Measurements from ENCODE around the gene CEP95.

DNA sequence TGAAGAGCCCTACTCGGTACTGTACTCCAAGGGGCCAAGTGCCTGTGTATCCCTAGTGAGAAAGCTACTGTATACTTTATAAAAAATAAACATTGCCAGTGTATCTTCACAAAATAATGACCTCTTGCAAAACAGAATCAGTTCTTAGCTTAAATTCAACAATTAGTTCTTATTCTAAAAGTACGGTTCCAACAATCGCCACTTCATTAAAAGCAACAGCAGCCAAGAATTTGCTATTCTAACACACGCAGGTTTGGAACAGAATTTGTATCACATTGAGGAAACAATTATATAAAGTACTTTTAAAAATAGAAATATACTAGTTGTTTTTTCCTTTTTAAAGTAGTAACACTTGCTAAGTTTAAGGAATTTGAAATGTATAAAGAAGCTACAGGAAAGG is 48.5 kb downstream of the CEP95 start:
- TF ChIP-seq POLR2A (IDR thresholded peaks at IDR 0.05; ENCODE audit: low read depth, low read length) (no peak), POLR2AphosphoS5 (IDR thresholded peaks at IDR 0.05; ENCODE audit: low read depth, low read length) (no peak), POU2F2 (IDR thresholded peaks at IDR 0.05; ENCODE audit: low read depth, low read length) (no peak), TAF1 (IDR thresholded peaks at IDR 0.05; ENCODE audit: low read depth, low read length) (no peak), SPI1 (IDR thresholded peaks at IDR 0.05; ENCODE audit: low read depth, low read length) (no peak), PAX5 (IDR thresholded peaks at IDR 0.05; ENCODE audit: insufficient read depth, low read length, severe bottlenecking) (no peak)
